Neural progenitor cell (in vitro differentiated cells): ENCODE results near the gene YTHDC2. TPM values are rescaled to one million over a fixed set of nuclear protein-coding genes. Genes with fewer than 3 reads are reported as not detected.

Source experiments
- DNase-seq: peaks from one replicate; pipeline ENCODE4 v3.0.0-alpha.2; 2016; ENCODE audit warnings: low spot score
- H2AFZ ChIP-seq: fragments of 200-600 bp; sonication (generic); replicated peaks from 2 replicates; pipeline ENCODE4 v1.6.1; 2016; ENCODE audit warnings: antibody characterized with exemption
- H3F3A ChIP-seq: fragments of 200-600 bp; sonication (generic); 2 replicates; pipeline ENCODE4 v1.6.1; 2016; ENCODE audit warnings: antibody characterized with exemption, low read depth
- H3K27ac ChIP-seq: fragments of 200-600 bp; sonication (generic); 2 replicates; pipeline ENCODE4 v1.5.1; 2016; ENCODE audit warnings: mild to moderate bottlenecking
- H3K27me3 ChIP-seq: fragments of 200-600 bp; sonication (generic); 2 replicates; pipeline ENCODE4 v1.6.1; 2016; ENCODE audit warnings: mild to moderate bottlenecking, moderate library complexity
- H3K36me3 ChIP-seq: fragments of 200-600 bp; sonication (generic); 2 replicates; pipeline ENCODE4 v1.5.1; 2016
- H3K4me1 ChIP-seq: fragments of 200-600 bp; sonication (generic); 2 replicates; pipeline ENCODE4 v1.6.1; 2016; ENCODE audit warnings: mixed run types
- H3K4me2 ChIP-seq: fragments of 200-600 bp; sonication (generic); 2 replicates; pipeline ENCODE4 v1.6.1; 2016
- H3K4me3 ChIP-seq: fragments of 200-600 bp; sonication (generic); 2 replicates; pipeline ENCODE4 v1.5.1; 2016
- H3K79me2 ChIP-seq: fragments of 200-600 bp; sonication (generic); 2 replicates; pipeline ENCODE4 v1.6.1; 2016; ENCODE audit warnings: low read depth
- H3K9ac ChIP-seq: fragments of 200-600 bp; sonication (generic); 2 replicates; pipeline ENCODE4 v1.6.1; 2016
- H3K9me3 ChIP-seq: fragments of 200-600 bp; sonication (generic); 2 replicates; pipeline ENCODE4 v1.5.1; 2016; ENCODE audit warnings: low read depth
- H4K20me1 ChIP-seq: fragments of 200-600 bp; sonication (generic); 2 replicates; pipeline ENCODE4 v1.6.1; 2016; ENCODE audit warnings: low read depth
- H3K27ac Mint-ChIP-seq: 3 replicates; pipeline ENCODE4 v1.8.0; 2021; ENCODE audit warnings: mixed read lengths
- H3K27me3 Mint-ChIP-seq: 2 replicates; pipeline ENCODE4 v1.8.0; 2022; ENCODE audit warnings: low read depth, mild to moderate bottlenecking, inconsistent platforms, moderate library complexity, mixed read lengths; ENCODE audit not compliant: insufficient read depth
- H3K36me3 Mint-ChIP-seq: 3 replicates; pipeline ENCODE4 v1.8.0; 2021; ENCODE audit warnings: mixed read lengths
- H3K4me1 Mint-ChIP-seq: 3 replicates; pipeline ENCODE4 v1.8.0; 2021; ENCODE audit warnings: mixed read lengths
- H3K4me3 Mint-ChIP-seq: 3 replicates; pipeline ENCODE4 v1.8.0; 2021; ENCODE audit warnings: mild to moderate bottlenecking, moderate library complexity, mixed read lengths
- H3K9me3 Mint-ChIP-seq: 3 replicates; pipeline ENCODE4 v1.8.0; 2020; ENCODE audit warnings: mixed read lengths
- CTCF ChIP-seq: fragments of 200-600 bp; sonication (generic); IDR thresholded peaks from 2 replicates; pipeline ENCODE4 v1.5.1; 2017; ENCODE audit warnings: antibody characterized with exemption, mild to moderate bottlenecking
- EZH2 ChIP-seq: fragments of 200-600 bp; sonication (generic); IDR thresholded peaks from 2 replicates; pipeline ENCODE4 v1.6.1; 2017; ENCODE audit warnings: antibody characterized with exemption, mild to moderate bottlenecking, moderate library complexity
- EZH2phosphoT487 ChIP-seq: fragments of 200-600 bp; sonication (generic); IDR thresholded peaks from 2 replicates; pipeline ENCODE4 v1.6.1; 2017; ENCODE audit warnings: antibody characterized with exemption
- small RNA-seq: library from RNA; depleted of rRNA; stranded (forward); fragments of <200 nt; gene quantifications from one replicate; pipeline ENCODE3, GENCODE V24; 2015
- total RNA-seq: library from RNA; depleted of rRNA; stranded (reverse); fragments of >200 nt; gene quantifications from 2 replicates; pipeline ENCODE4 v1.2.3, GENCODE V29; 2015; ENCODE audit warnings: low replicate concordance

Gene YTHDC2
- total RNA-seq, 1 donor from 2014 or later, result 18.5 TPM

- no peak overlapping the region for H3K4me3 ChIP-seq
- peak overlapping the region; percentile 30 for H3K4me2 ChIP-seq
- H2AFZ ChIP-seq, result no peak overlapping the region
- peaks cover 13% of the 10 kb centered on the region for H3K4me1 ChIP-seq
- H3K27ac ChIP-seq, result no peak overlapping the region
- H3K27me3 Mint-ChIP-seq, result peaks cover 2% of the 10 kb centered on the region
- no peak overlapping the region for H3K27ac Mint-ChIP-seq
- H3K9me3 ChIP-seq, result no peaks in the 10 kb centered on the region
- H3K4me3 Mint-ChIP-seq, result no peak overlapping the region
- H3K79me2 ChIP-seq, result no peaks in the 10 kb centered on the region
- peaks cover 8% of the 10 kb centered on the region for H3K9me3 Mint-ChIP-seq
- peaks cover 9% of the 10 kb centered on the region for H3F3A ChIP-seq
- peak; percentile 37 for DNase-seq
- TF ChIP-seq EZH2phosphoT487 (no peak), CTCF (no peak), EZH2 (no peak)
- peaks cover 7% of the 10 kb centered on the region for H3K4me1 Mint-ChIP-seq
- no peak overlapping the region for H3K9ac ChIP-seq
- no peaks in the 10 kb centered on the region for H4K20me1 ChIP-seq
- no peaks in the 10 kb centered on the region for H3K27me3 ChIP-seq
- no peaks in the 10 kb centered on the region for H3K36me3 Mint-ChIP-seq
- no peaks in the 10 kb centered on the region for H3K36me3 ChIP-seq
Observed at GRCh38 chr5:113634957-113635356, 121.5 kb downstream of the YTHDC2 start.

- Histone ChIP-seq H3K4me1 (no peaks in the 10 kb centered on the region), H3K4me3 (no peak overlapping the region), H2AFZ (no peak overlapping the region), H3K79me2 (no peaks in the 10 kb centered on the region), H3K9me3 (no peaks in the 10 kb centered on the region), H3K4me2 (no peak overlapping the region), H3K9ac (no peak overlapping the region), H3K27ac (no peak overlapping the region), H3K36me3 (no peaks in the 10 kb centered on the region), H4K20me1 (no peaks in the 10 kb centered on the region), H3K27me3 (no peaks in the 10 kb centered on the region), H3F3A (no peaks in the 10 kb centered on the region)
- DNase-seq, result no peak
- Mint-ChIP-seq H3K9me3 (peaks cover 15% of the 10 kb centered on the region), H3K36me3 (no peaks in the 10 kb centered on the region), H3K4me3 (no peak overlapping the region), H3K4me1 (no peaks in the 10 kb centered on the region), H3K27me3 (peaks cover 2% of the 10 kb centered on the region), H3K27ac (no peak overlapping the region)
- TF ChIP-seq EZH2phosphoT487, result no peak
- no peak for TF ChIP-seq EZH2
- no peak for TF ChIP-seq CTCF
Observed at GRCh38 chr5:113641715-113642114, 128.2 kb downstream of the YTHDC2 start.

Small RNA genes lying within 50 kb of the gene (small RNA-seq; reads per million reads assigned to genes)
- not detected for gene RNU4ATAC13P

Other genes starting within 250 kb of the YTHDC2 start
- not detected in 2 replicates for gene TSSK1B, start 78.7 kb upstream of the YTHDC2 start, total RNA-seq
- gene MCC, start 25.2 kb upstream of the YTHDC2 start, total RNA-seq, result 2.5 and 3.4 TPM in 2 replicates